DND-41 (cell line): ENCODE data around the gene CAMK2A.

ENCODE experiments used
- ATAC-seq: fragments of 200-7000 bp; cut with Tn5 transposase; 3 replicates; pipeline ENCODE4 v1.9.1; 2021; ENCODE audit warnings: low read depth; ENCODE audit not compliant: insufficient read depth
- DNase-seq: peaks from one replicate; pipeline ENCODE4 v3.0.0-alpha.2; 2020
- H2AFZ ChIP-seq: 2 replicates; pipeline ENCODE4 v1.6.0; 2012; ENCODE audit warnings: low read depth, low read length
- H3K27ac ChIP-seq: 2 replicates; pipeline ENCODE4 v1.5.1; 2012; ENCODE audit warnings: low read length, inconsistent platforms
- H3K27me3 ChIP-seq: fragments of 200-600 bp; sonication (generic); 2 replicates; pipeline ENCODE4 v1.6.0; 2012; ENCODE audit warnings: low read length, mild to moderate bottlenecking, inconsistent platforms; ENCODE audit not compliant: insufficient read depth, poor library complexity
- H3K36me3 ChIP-seq: 2 replicates; pipeline ENCODE4 v1.5.1; 2012; ENCODE audit warnings: low read length, inconsistent platforms; ENCODE audit not compliant: insufficient read depth
- H3K4me1 ChIP-seq: 2 replicates; pipeline ENCODE4 v1.5.1; 2012; ENCODE audit warnings: mild to moderate bottlenecking, low read length; ENCODE audit not compliant: insufficient read depth
- H3K4me2 ChIP-seq: 2 replicates; pipeline ENCODE4 v1.6.0; 2012; ENCODE audit warnings: mild to moderate bottlenecking, moderate library complexity, low read length, inconsistent platforms; ENCODE audit not compliant: insufficient read depth
- H3K4me3 ChIP-seq, 2 experiments: fragments of 200-600 bp in 1 of 2; shearing (Covaris generic) in 1 of 2; 2 replicates each; pipeline ENCODE4 v1.5.1; 2012 to 2016; ENCODE audit warnings: inconsistent platforms in 2 of 2, low read length in 2 of 2, mild to moderate bottlenecking in 2 of 2, low read depth in 1 of 2, moderate library complexity in 1 of 2
- H3K79me2 ChIP-seq: 2 replicates; pipeline ENCODE4 v1.6.0; 2012; ENCODE audit warnings: low read length, inconsistent platforms; ENCODE audit not compliant: insufficient read depth
- H3K9ac ChIP-seq: 2 replicates; pipeline ENCODE4 v1.6.0; 2012; ENCODE audit warnings: low read depth, mild to moderate bottlenecking, inconsistent platforms, low read length, moderate library complexity
- H3K9me3 ChIP-seq: 2 replicates; pipeline ENCODE4 v1.5.1; 2012; ENCODE audit warnings: low read length, moderate library complexity, mild to moderate bottlenecking, inconsistent platforms; ENCODE audit not compliant: insufficient read depth, severe bottlenecking
- H4K20me1 ChIP-seq: 2 replicates; pipeline ENCODE4 v1.6.0; 2012; ENCODE audit warnings: low read length; ENCODE audit not compliant: insufficient read depth
- EZH2 ChIP-seq: IDR thresholded peaks from 3 replicates; pipeline ENCODE4 v1.6.1; 2012; ENCODE audit warnings: borderline replicate concordance, low read depth, mild to moderate bottlenecking, moderate library complexity, low read length, inconsistent platforms; ENCODE audit not compliant: severe bottlenecking
- TF ChIP-seq, protein P1 (sequence below): IDR thresholded peaks from 2 replicates; pipeline ENCODE4 v1.5.1; 2012; ENCODE audit warnings: borderline replicate concordance, low read length, moderate library complexity, mild to moderate bottlenecking; ENCODE audit not compliant: poor library complexity, severe bottlenecking; ENCODE audit errors: extremely low read depth

Gene CAMK2A

DNA sequence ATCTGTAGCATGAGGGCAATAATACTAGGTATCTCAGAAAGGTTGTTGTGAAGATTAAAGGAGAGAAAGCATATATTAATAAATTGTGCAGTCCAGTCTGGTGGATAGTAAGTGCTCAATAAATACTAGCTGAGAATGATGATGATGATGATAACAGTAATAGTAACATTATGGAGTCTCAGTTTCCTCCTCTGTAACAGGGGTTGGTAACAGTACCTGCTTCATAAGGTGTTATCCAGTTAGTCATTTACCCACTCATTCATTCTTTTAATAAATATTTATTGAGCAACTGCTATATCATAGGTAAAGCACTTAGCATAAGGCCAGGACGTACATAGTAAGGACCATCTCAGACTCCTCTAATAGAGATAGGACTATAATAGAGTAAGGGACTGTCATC lies 92.1 kb downstream of the CAMK2A start:
- DNase-seq (no peak), ATAC-seq (no peak)
- H3K27ac ChIP-seq, result no peak overlapping the region
- H3K4me1 ChIP-seq, result no peaks in the 10 kb centered on the region
- peaks cover 9% of the 10 kb centered on the region for H3K27me3 ChIP-seq
- TF ChIP-seq, protein P1, sequence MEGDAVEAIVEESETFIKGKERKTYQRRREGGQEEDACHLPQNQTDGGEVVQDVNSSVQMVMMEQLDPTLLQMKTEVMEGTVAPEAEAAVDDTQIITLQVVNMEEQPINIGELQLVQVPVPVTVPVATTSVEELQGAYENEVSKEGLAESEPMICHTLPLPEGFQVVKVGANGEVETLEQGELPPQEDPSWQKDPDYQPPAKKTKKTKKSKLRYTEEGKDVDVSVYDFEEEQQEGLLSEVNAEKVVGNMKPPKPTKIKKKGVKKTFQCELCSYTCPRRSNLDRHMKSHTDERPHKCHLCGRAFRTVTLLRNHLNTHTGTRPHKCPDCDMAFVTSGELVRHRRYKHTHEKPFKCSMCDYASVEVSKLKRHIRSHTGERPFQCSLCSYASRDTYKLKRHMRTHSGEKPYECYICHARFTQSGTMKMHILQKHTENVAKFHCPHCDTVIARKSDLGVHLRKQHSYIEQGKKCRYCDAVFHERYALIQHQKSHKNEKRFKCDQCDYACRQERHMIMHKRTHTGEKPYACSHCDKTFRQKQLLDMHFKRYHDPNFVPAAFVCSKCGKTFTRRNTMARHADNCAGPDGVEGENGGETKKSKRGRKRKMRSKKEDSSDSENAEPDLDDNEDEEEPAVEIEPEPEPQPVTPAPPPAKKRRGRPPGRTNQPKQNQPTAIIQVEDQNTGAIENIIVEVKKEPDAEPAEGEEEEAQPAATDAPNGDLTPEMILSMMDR, result no peak
- TF ChIP-seq EZH2, result no peak
- no peak overlapping the region for H3K4me3 ChIP-seq
- H3K36me3 ChIP-seq, result no peaks in the 10 kb centered on the region
- H2AFZ ChIP-seq, result no peak overlapping the region
- no peaks in the 10 kb centered on the region for H3K79me2 ChIP-seq
- no peaks in the 10 kb centered on the region; the same call in 1 of the 2 replicates for H4K20me1 ChIP-seq
- H3K4me2 ChIP-seq, result no peak overlapping the region
- no peaks in the 10 kb centered on the region for H3K9me3 ChIP-seq
- H3K9ac ChIP-seq, result no peak overlapping the region

DNA sequence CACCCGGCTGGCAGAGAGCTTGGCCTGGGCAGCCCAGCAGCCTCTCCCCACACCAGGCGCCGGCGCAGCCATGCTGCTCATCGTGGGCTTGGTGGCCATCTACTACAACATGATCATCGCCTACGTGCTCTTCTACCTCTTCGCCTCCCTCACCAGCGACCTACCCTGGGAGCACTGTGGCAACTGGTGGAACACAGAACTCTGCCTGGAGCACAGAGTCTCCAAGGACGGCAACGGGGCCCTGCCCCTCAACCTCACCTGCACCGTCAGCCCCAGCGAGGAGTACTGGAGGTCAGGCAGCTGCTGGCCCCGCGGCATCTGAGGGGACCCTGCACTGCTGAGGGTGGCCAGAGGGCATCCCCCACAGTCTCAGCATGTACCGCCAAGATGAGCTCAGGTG lies 92.6 kb downstream of the CAMK2A start:
- no peak for ATAC-seq
- Histone ChIP-seq H4K20me1 (no peaks in the 10 kb centered on the region; the same call in 1 of the 2 replicates), H3K4me1 (no peaks in the 10 kb centered on the region), H3K9ac (no peak overlapping the region), H3K4me2 (no peak overlapping the region), H3K36me3 (no peaks in the 10 kb centered on the region), H3K27me3 (peaks cover 11% of the 10 kb centered on the region), H3K9me3 (no peaks in the 10 kb centered on the region), H3K79me2 (no peaks in the 10 kb centered on the region), H3K4me3 (no peak overlapping the region), H2AFZ (no peak overlapping the region), H3K27ac (no peak overlapping the region)
- TF ChIP-seq EZH2, result no peak
- TF ChIP-seq, protein P1, result no peak
- DNase-seq, result no peak

DNA sequence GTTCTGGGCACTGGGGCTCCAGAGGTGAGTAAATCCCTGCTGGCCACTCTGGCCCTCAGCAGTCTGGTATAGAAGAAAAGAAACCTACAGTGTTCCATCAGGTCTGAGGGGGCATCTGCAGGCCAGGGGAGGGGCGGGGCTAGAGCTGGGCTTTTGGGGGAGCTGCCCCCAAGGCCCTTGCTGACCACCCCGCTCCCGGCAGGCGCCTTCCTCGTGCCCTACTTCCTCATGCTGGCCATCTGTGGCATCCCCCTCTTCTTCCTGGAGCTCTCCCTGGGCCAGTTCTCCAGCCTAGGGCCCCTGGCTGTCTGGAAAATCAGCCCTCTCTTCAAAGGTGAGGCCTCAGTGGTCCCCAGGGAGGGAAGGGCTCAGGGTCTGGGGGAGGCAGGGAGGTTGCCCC lies 93.1 kb downstream of the CAMK2A start:
- TF ChIP-seq, protein P1, result no peak
- TF ChIP-seq EZH2, result no peak
- ATAC-seq, result no peak
- H3K27me3 ChIP-seq, result peaks cover 15% of the 10 kb centered on the region
- no peak overlapping the region for H3K4me2 ChIP-seq
- no peak for DNase-seq
- H2AFZ ChIP-seq, result no peak overlapping the region
- H3K9me3 ChIP-seq, result no peaks in the 10 kb centered on the region
- no peaks in the 10 kb centered on the region for H3K79me2 ChIP-seq
- no peak overlapping the region for H3K4me3 ChIP-seq
- H3K36me3 ChIP-seq, result no peaks in the 10 kb centered on the region
- no peaks in the 10 kb centered on the region for H4K20me1 ChIP-seq
- no peak overlapping the region for H3K27ac ChIP-seq
- no peaks in the 10 kb centered on the region for H3K4me1 ChIP-seq
- H3K9ac ChIP-seq, result no peak overlapping the region

DNA sequence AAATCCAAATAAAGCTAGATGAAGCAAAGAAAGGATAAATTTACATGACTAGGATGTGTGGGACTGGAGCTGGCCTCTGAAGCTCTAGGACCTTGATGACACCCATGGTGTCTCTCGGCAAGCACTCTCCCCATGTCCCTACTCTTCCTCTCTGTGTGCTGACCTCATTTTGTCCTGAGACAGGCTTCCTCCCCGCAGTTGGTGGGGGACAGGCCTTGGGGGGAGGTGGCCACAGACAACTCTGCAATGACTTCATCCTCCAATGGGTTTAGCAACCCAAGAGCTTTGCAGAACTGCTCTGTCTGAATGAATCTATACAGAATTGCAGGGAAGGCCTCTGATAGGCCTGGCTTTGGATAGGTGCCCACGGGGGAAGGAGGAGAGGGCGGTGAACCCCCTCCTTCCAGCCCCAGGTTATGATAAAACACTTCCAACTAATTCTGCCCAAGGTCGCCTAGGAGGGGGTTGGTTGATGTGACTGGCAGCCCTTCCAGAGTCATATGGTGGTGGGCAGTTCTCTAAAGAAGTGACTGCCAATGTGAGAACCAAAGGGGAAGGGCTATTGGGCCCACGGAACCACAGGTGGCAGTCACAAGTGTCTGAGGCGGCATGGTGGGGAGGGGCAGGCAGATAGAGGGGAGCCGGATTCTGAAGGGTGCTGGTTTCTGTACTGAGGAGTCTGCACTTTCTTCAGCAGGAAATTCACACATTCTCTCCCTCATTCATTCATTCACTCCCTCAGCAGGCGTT lies 93.7 kb downstream of the CAMK2A start:
- Histone ChIP-seq H2AFZ (no peak overlapping the region), H3K79me2 (no peaks in the 10 kb centered on the region), H3K9ac (no peak overlapping the region), H3K4me3 (no peak overlapping the region), H3K27me3 (peaks cover 15% of the 10 kb centered on the region), H3K9me3 (no peaks in the 10 kb centered on the region), H3K36me3 (no peaks in the 10 kb centered on the region), H3K4me2 (no peak overlapping the region), H3K27ac (no peak overlapping the region), H3K4me1 (no peaks in the 10 kb centered on the region), H4K20me1 (no peaks in the 10 kb centered on the region)
- no peak for DNase-seq
- TF ChIP-seq, protein P1, result no peak
- no peak for TF ChIP-seq EZH2
- ATAC-seq, result no peak
